ENCODE measurements around the gene NSD1. TPM values are rescaled to one million over a fixed set of nuclear protein-coding genes. Genes with fewer than 3 reads are reported as not detected.

Gene NSD1
- total and polyA plus RNA-seq, 3 donors from 2014 or later: 66.0 to 86.6 (median 71.2) TPM

- no peaks in the 10 kb centered on the region for H3K27me3 ChIP-seq
- H3K27ac ChIP-seq: no peak overlapping the region
- 87 to 93% methylated on average over 7 of the region's 7 CpGs for WGBS, 2 donors
- TF ChIP-seq CTCF (IDR thresholded peaks at IDR 0.05): no peak
- no peak for TF ChIP-seq POLR2A (IDR thresholded peaks at IDR 0.05)
- no peak for DNase-seq
- peaks cover 4% of the 10 kb centered on the region for H3K36me3 ChIP-seq (ENCODE audit: low read depth, missing control alignments)
- H3K4me1 ChIP-seq: no peaks in the 10 kb centered on the region
- H3K4me3 ChIP-seq: no peak overlapping the region
- intact Hi-C loops (cut with DNase I; ENCODE audit: low total_unique reads): no loop called here
- H3K9me3 ChIP-seq: no peaks in the 10 kb centered on the region
Observed at GRCh38 chr5:177260961-177261360, 127.4 kb downstream of the NSD1 start.

- no peaks in the 10 kb centered on the region for H3K27me3 ChIP-seq
- H3K9me3 ChIP-seq: no peaks in the 10 kb centered on the region
- intact Hi-C loops (cut with DNase I; ENCODE audit: low total_unique reads): no loop called here
- TF ChIP-seq CTCF (IDR thresholded peaks at IDR 0.05): no peak
- no peak for TF ChIP-seq POLR2A (IDR thresholded peaks at IDR 0.05)
- no peak overlapping the region for H3K27ac ChIP-seq
- DNase-seq: no peak
- H3K4me3 ChIP-seq: no peak overlapping the region
- H3K4me1 ChIP-seq: no peaks in the 10 kb centered on the region
- 90 to 91% methylated on average over 1 of the region's 1 CpG for WGBS, 2 donors
- peaks cover 4% of the 10 kb centered on the region for H3K36me3 ChIP-seq (ENCODE audit: low read depth, missing control alignments)
Observed at GRCh38 chr5:177261510-177261909, 127.9 kb downstream of the NSD1 start.

- no peak overlapping the region for H3K27ac ChIP-seq
- TF ChIP-seq CTCF (IDR thresholded peaks at IDR 0.05): no peak
- no peak for TF ChIP-seq POLR2A (IDR thresholded peaks at IDR 0.05)
- H3K4me3 ChIP-seq: no peak overlapping the region
- peaks cover 4% of the 10 kb centered on the region for H3K36me3 ChIP-seq (ENCODE audit: low read depth, missing control alignments)
- H3K27me3 ChIP-seq: no peaks in the 10 kb centered on the region
- WGBS, 2 donors: 48 to 81% methylated on average over 1 of the region's 1 CpG
- intact Hi-C loops (cut with DNase I; ENCODE audit: low total_unique reads): no loop called here
- DNase-seq: no peak
- no peaks in the 10 kb centered on the region for H3K4me1 ChIP-seq
- no peaks in the 10 kb centered on the region for H3K9me3 ChIP-seq
Observed at GRCh38 chr5:177264178-177264577, 130.6 kb downstream of the NSD1 start.

- no peaks in the 10 kb centered on the region for H3K9me3 ChIP-seq
- WGBS, 2 donors: 33 to 81% methylated on average over 4 to 16 of the region's 16 CpGs
- no peak for TF ChIP-seq CTCF (IDR thresholded peaks at IDR 0.05)
- TF ChIP-seq POLR2A (IDR thresholded peaks at IDR 0.05): no peak
- no peak overlapping the region for H3K27ac ChIP-seq
- H3K4me3 ChIP-seq: peak overlapping the region in 1 of 2 donors; percentile 27
- no peak for DNase-seq
- no peaks in the 10 kb centered on the region for H3K27me3 ChIP-seq
- H3K36me3 ChIP-seq (ENCODE audit: low read depth, missing control alignments): no peaks in the 10 kb centered on the region
- intact Hi-C loops (cut with DNase I; ENCODE audit: low total_unique reads): no loop called here
- H3K4me1 ChIP-seq: no peaks in the 10 kb centered on the region
Observed at GRCh38 chr5:177265395-177265794, 131.8 kb downstream of the NSD1 start.

- Histone ChIP-seq H3K36me3 (ENCODE audit: low read depth, missing control alignments) (no peaks in the 10 kb centered on the region), H3K27ac (no peak overlapping the region), H3K27me3 (no peaks in the 10 kb centered on the region), H3K9me3 (no peaks in the 10 kb centered on the region), H3K4me1 (no peaks in the 10 kb centered on the region), H3K4me3 (no peak overlapping the region)
- intact Hi-C loops (cut with DNase I; ENCODE audit: low total_unique reads): no loop called here
- 90 to 93% methylated on average over 7 of the region's 7 CpGs for WGBS, 2 donors
- DNase-seq: no peak
- TF ChIP-seq CTCF (IDR thresholded peaks at IDR 0.05): no peak
- no peak for TF ChIP-seq POLR2A (IDR thresholded peaks at IDR 0.05)
Observed at GRCh38 chr5:177269232-177269895, 135.8 kb downstream of the NSD1 start.

All from testis (tissue), 3 donors.